Lower leg skin (tissue), 4 donors: Measurements from ENCODE around the gene RPA1. TPM values are rescaled to one million over a fixed set of nuclear protein-coding genes. Genes with fewer than 3 reads are reported as not detected.

Source experiments
- DNase-seq, 2 donors: peaks; one replicate each; pipeline ENCODE4 v3.0.0-alpha.2; 2019; ENCODE audit warnings: low spot score in 2 of 2
- H3K4me3 ChIP-seq: fragments of 200-600 bp; sonication (generic); 2 replicates; pipeline ENCODE4 v1.5.1; 2017; ENCODE audit warnings: mild to moderate bottlenecking, low read depth; ENCODE audit not compliant: poor library complexity, severe bottlenecking
- POLR2A ChIP-seq, 2 donors: fragments of 450-650 bp; IDR thresholded peaks; one replicate each; pipeline ENCODE4 v1.6.1; 2016 to 2017; ENCODE audit warnings: antibody characterized with exemption in 2 of 2, mild to moderate bottlenecking in 1 of 2, moderate library complexity in 1 of 2
- WGBS, 2 donors: methylation state at CpG; one replicate each; pipeline ENCODE4 v1.1.5; 2018; 5-methylcytosine and 5-hydroxymethylcytosine counted together
- intact Hi-C: fragments of 100-400 bp; cut with DNase I; formaldehyde crosslinking; loops from one replicate; pipeline ENCODE4 v1.15.0; 2023; ENCODE audit warnings: low total_unique reads
- total RNA-seq, 4 donors: library from RNA; depleted of rRNA; stranded (reverse); fragments of >200 nt; gene quantifications; one replicate each; pipeline ENCODE4 v1.1.0, GENCODE V29; 2016
- TF ChIP-seq, protein P1 (sequence below), 3 donors: fragments of 450-650 bp; IDR thresholded peaks; one replicate each; pipeline ENCODE4 v1.5.1; 2016; ENCODE audit warnings: antibody characterized with exemption in 3 of 3, mild to moderate bottlenecking in 3 of 3, moderate library complexity in 2 of 3

Gene RPA1
- 10 to 100 TPM; 21.0 to 31.5 (median 26.9) TPM for total RNA-seq

DNA sequence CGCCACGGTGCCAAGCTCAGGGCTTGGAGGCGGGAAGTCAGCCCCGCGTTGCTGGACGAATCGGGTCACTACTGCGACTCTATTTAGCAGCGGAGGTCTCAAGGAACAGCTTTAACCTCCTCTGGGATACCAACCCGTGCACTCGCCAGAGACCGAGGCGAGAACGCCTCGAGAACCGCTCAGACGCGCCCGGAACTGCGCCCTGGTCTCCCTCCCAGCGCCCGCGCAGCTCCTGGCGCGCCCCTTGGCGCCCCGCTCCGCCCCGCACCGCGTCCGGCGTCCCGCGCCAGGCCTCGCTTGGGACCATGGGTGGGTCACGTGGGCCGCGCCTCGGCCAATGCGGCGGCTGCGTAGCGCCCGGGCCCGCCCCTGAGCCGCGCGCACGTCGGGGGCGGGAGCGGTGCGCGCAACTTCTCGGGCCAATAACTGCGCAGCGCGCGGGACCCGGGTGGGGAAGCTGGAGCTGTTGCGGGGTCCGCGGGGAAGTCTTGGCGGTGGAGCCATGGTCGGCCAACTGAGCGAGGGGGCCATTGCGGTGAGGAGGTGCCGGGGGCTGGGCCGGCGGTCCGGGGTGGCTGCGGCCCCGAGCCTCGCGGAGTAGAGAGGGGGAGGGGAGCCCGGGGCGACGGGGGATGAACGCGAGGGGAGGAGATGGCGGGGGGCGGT is at the start of gene RPA1, which contains the start of gene SMYD4:
RPA1 (plus strand) TSS at position 414 of the 666 bp plus-strand sequence; CDS start at position 503, 89 bp downstream.
SMYD4 (minus strand) TSS at position 311 of the 666 bp plus-strand sequence. CDS start 1,908 bp downstream, outside the sequence.
- peak in 1 of 2 donors; percentile 31 for TF ChIP-seq POLR2A (IDR thresholded peaks at IDR 0.05)
- TF ChIP-seq, protein P1, sequence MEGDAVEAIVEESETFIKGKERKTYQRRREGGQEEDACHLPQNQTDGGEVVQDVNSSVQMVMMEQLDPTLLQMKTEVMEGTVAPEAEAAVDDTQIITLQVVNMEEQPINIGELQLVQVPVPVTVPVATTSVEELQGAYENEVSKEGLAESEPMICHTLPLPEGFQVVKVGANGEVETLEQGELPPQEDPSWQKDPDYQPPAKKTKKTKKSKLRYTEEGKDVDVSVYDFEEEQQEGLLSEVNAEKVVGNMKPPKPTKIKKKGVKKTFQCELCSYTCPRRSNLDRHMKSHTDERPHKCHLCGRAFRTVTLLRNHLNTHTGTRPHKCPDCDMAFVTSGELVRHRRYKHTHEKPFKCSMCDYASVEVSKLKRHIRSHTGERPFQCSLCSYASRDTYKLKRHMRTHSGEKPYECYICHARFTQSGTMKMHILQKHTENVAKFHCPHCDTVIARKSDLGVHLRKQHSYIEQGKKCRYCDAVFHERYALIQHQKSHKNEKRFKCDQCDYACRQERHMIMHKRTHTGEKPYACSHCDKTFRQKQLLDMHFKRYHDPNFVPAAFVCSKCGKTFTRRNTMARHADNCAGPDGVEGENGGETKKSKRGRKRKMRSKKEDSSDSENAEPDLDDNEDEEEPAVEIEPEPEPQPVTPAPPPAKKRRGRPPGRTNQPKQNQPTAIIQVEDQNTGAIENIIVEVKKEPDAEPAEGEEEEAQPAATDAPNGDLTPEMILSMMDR (IDR thresholded peaks at IDR 0.05), result no peak
- 0 to 5% methylated on average over 11 to 52 of the region's 83 CpGs for WGBS, 2 donors
- intact Hi-C loops, result no loop called here
- H3K4me3 ChIP-seq, result peak within 1 kb of the TSS; percentile 80
- DNase-seq, result peak; percentile 76 to 97

DNA sequence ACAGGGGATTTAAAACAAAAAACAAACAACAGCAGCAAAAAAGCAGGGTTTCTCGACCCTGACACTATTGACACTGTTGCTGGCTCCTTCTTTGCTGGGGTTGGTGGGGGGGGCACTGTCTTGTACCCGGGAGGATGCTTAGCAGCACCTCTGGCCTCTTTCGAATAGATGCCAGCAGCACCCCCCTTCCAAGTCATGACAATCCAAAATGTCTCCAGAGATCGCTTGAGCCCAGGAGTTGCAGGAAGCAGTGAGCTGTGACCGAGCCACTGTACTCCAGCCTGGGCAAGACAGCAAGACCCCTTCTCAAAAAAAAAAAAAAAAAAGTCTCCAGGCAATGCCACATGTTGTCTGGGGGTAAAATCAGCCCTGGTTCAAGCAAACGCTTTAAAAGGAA is 47.6 kb upstream of the RPA1 start:
- H3K4me3 ChIP-seq, result no peak overlapping the region
- intact Hi-C loops, result loop anchor here (5.0 kb wide), 1 partner anchor 60 kb away; the partner anchor contains the start of gene WDR81
- TF ChIP-seq, protein P1 (IDR thresholded peaks at IDR 0.05), result no peak
- TF ChIP-seq POLR2A (IDR thresholded peaks at IDR 0.05), result no peak
- DNase-seq, result no peak
- 63 to 68% methylated on average over 6 of the region's 6 CpGs for WGBS, 2 donors

DNA sequence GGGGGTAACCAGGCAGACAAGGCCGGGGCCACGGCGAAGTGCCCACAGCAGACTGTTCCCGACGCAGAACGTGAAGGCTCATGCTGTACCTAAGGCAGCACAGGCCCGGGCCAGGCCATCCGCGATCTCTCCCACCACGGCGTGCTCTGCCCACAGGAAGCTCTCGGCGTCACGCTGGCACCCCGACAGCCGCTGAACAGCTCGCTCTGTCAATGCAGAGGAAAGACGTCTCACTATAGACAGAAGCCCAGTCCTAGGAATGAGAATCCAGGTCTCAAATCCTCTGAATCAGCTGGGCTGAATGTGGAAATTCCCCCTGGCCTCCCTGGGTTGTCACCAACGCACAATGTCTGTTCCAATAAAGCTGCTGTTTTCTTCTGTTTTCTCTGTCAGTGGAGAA is 46.5 kb upstream of the RPA1 start:
- no peak overlapping the region for H3K4me3 ChIP-seq
- intact Hi-C loops, result loop anchor here (5.0 kb wide), 1 partner anchor 61 kb away; the partner anchor contains the start of gene WDR81
- no peak for DNase-seq
- WGBS, 2 donors, result 76 to 78% methylated on average over 19 of the region's 19 CpGs
- TF ChIP-seq POLR2A (IDR thresholded peaks at IDR 0.05), result no peak
- TF ChIP-seq, protein P1 (IDR thresholded peaks at IDR 0.05), result no peak

DNA sequence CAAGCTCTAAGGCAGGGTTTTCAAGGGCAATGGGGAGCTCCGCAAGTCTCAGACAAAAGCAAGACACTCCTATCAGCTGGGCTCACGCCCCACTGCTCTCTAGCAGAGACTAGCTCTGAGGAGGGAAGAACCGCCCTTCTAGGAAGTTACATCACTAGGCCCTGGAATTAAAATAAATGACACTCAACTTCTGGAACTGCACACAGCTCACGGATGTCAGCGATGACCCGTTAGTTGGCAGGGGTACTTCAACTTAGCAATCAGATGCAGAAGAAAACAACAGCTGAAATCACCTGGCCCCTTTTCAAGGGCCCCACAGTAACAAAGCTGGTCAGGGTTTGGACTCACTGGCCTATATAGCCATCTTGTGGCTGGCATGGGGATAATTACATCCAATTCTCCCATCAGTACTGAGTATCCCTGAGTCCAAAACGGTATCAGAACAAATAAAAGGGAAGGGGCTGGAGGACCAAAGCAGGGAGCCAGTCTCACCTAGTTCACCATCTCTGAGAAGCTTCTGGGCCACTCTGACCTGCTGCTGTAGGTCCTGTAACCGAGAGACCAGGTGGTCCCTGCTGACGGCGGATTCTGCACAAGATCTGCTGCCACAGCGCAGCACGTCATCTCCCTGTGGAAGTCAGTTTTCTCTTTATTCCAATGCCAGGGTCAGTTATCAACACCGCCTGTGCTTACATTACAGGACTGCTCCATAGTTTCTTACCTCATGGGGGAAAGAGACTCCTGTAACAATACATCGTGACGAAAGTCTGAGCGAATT is 45.8 kb upstream of the RPA1 start:
- H3K4me3 ChIP-seq, result no peak overlapping the region
- peak; percentile 93 to 97 for DNase-seq
- WGBS, 2 donors, result 47 to 51% methylated on average over 16 of the region's 16 CpGs
- intact Hi-C loops, result loop anchor here (5.0 kb wide), 1 partner anchor 62 kb away; the partner anchor contains the start of gene WDR81
- peak in 1 of 2 donors; percentile 52 for TF ChIP-seq POLR2A (IDR thresholded peaks at IDR 0.05)
- TF ChIP-seq, protein P1 (IDR thresholded peaks at IDR 0.05), result peak in 1 of 3 donors; percentile 82

DNA sequence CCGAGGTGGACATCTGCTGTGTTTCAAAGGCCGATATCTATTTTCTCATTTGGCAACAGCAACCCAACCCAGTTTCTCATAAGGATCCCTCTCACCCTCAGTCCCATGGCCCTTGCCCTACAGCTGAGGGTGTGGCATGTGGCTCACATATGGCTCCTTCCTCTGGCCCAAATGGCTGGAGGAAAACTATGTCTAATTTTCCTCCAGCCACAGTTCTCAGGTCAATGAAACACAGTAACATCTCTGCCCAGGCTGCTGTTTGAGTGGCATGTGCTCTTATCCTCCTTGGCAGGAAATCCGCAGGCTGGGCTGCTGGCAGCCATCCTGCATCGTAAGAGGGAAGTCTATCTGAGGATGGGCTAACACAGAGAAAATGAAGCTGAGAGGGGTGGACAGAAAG is 43.9 kb upstream of the RPA1 start:
- no peak for DNase-seq
- intact Hi-C loops, result no loop called here
- WGBS, 2 donors, result 56 to 62% methylated on average over 4 of the region's 4 CpGs
- no peak overlapping the region for H3K4me3 ChIP-seq
- TF ChIP-seq, protein P1 (IDR thresholded peaks at IDR 0.05), result no peak
- no peak for TF ChIP-seq POLR2A (IDR thresholded peaks at IDR 0.05)
